PFSK-1 (cell line): Measurements from ENCODE around the gene MYRFL.

Experiments used
- FOXP2 ChIP-seq: optimal IDR thresholded peaks from 2 replicates; pipeline ENCODE3; 2011; ENCODE audit warnings: borderline replicate concordance, control low read depth, inconsistent platforms; ENCODE audit not compliant: insufficient read depth; ENCODE audit errors: extremely low read length, extremely low read depth
- POLR2AphosphoS5 ChIP-seq: IDR thresholded peaks from 2 replicates; pipeline ENCODE4 v1.6.1; 2012; ENCODE audit warnings: low read depth, mild to moderate bottlenecking, control low read depth, low read length, moderate library complexity
- REST ChIP-seq, 2 experiments: IDR thresholded peaks; 2 replicates each; pipeline versions ENCODE4 v1.6.1 to v1.8.0; 2011 to 2012; ENCODE audit warnings: low read depth in 2 of 2, low read length in 2 of 2, control low read depth in 1 of 2, inconsistent platforms in 1 of 2, mild to moderate bottlenecking in 1 of 2, moderate library complexity in 1 of 2; ENCODE audit not compliant: insufficient read depth in 1 of 2
- SIN3A ChIP-seq: IDR thresholded peaks from 2 replicates; pipeline ENCODE4 v1.6.1; 2012; ENCODE audit warnings: mild to moderate bottlenecking, low read length, moderate library complexity, borderline replicate concordance; ENCODE audit not compliant: insufficient read depth
- TAF1 ChIP-seq: IDR thresholded peaks from 2 replicates; pipeline ENCODE4 v1.6.1; 2012; ENCODE audit warnings: low read length, control low read depth, borderline replicate concordance; ENCODE audit not compliant: insufficient read depth

Gene MYRFL

GRCh38 chr12:69810870-69811498, 14.0 kb upstream of the MYRFL start:
- no peak for TF ChIP-seq FOXP2

- TF ChIP-seq POLR2AphosphoS5 (no peak), TAF1 (no peak), FOXP2 (no peak), SIN3A (no peak), REST (IDR thresholded peaks at IDR 0.05; ENCODE audit: insufficient read depth in 1 of 2, low read depth in 2 of 2, low read length in 2 of 2) (no peak)
Observed at GRCh38 chr12:69816082-69816481, 8.9 kb upstream of the MYRFL start.

- TF ChIP-seq POLR2AphosphoS5 (no peak), FOXP2 (no peak), TAF1 (no peak), SIN3A (no peak), REST (IDR thresholded peaks at IDR 0.05; ENCODE audit: insufficient read depth in 1 of 2, low read depth in 2 of 2, low read length in 2 of 2) (no peak)
Observed at GRCh38 chr12:69821032-69821455, 4.0 kb upstream of the MYRFL start.

GRCh38 chr12:69821456-69822159, 3.4 kb upstream of the MYRFL start:
- TF ChIP-seq POLR2AphosphoS5 (no peak), SIN3A (no peak), FOXP2 (no peak), TAF1 (no peak), REST (IDR thresholded peaks at IDR 0.05; ENCODE audit: insufficient read depth in 1 of 2, low read depth in 2 of 2, low read length in 2 of 2) (no peak)

GRCh38 chr12:69822201-69822860, 2.7 kb upstream of the MYRFL start:
- TF ChIP-seq REST (IDR thresholded peaks at IDR 0.05; ENCODE audit: insufficient read depth in 1 of 2, low read depth in 2 of 2, low read length in 2 of 2) (no peak), TAF1 (no peak), FOXP2 (no peak)
